ENCODE measurements around the gene TMEM51.

DNA sequence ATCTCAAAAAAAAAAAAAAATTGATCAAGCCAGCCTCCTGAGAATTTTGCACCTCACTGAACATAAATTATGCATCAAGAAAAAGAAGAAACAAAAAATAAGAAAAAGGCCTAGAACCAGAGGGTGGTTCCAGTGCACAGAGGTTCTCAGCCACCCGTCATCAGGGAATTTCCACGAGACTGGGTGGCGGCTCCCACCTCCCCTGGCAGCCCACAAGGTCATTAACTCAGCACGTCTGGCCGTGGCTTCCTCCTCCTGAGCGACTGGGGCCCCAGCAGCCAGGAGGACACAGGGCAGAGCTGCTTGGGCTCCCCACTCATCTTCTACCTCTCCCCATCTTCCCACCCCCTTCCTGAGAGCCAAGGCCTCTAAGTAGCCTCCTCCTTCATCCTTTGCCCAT, 15.7 kb upstream of the TMEM51 start:
- no peak for TF ChIP-seq POLR2AphosphoS5 (IDR thresholded peaks at IDR 0.05; ENCODE audit: borderline replicate concordance, low read depth, low read length)
- no peak for TF ChIP-seq EZH2 (IDR thresholded peaks at IDR 0.05)
- no peak for TF ChIP-seq FOXP2 (optimal IDR thresholded peaks at IDR 0.05; ENCODE audit: control extremely low read depth, extremely low read length, insufficient read depth)

All from SK-N-MC (cell line).